Cardiac fibroblast (primary cell): ENCODE results near the gene USP31.
"Not testable (repeated sequence)": the region's sequence is repeated elsewhere in the genome, so short reads cannot be mapped to it uniquely, and the experiment has no call there.

Source experiments
- DNase-seq, 2 donors: peaks; one replicate each; pipeline versions ENCODE4 v3.0.0 to v3.0.0-alpha.2; 2010; ENCODE audit warnings: low read depth in 2 of 2
- H3K4me3 ChIP-seq, 2 donors: replicated peaks in 1 of 2; 1 replicate in 1 of 2; 2 replicates in 1 of 2; pipeline ENCODE4 v1.5.1; 2011; ENCODE audit warnings: low read depth in 2 of 2, low read length in 2 of 2, mild to moderate bottlenecking in 2 of 2, moderate library complexity in 1 of 2
- TF ChIP-seq, protein P1 (sequence below): IDR thresholded peaks from one replicate; pipeline ENCODE4 v1.5.1; 2011; ENCODE audit warnings: low read depth, mild to moderate bottlenecking, low read length, inconsistent platforms

The USP31 gene

DNA sequence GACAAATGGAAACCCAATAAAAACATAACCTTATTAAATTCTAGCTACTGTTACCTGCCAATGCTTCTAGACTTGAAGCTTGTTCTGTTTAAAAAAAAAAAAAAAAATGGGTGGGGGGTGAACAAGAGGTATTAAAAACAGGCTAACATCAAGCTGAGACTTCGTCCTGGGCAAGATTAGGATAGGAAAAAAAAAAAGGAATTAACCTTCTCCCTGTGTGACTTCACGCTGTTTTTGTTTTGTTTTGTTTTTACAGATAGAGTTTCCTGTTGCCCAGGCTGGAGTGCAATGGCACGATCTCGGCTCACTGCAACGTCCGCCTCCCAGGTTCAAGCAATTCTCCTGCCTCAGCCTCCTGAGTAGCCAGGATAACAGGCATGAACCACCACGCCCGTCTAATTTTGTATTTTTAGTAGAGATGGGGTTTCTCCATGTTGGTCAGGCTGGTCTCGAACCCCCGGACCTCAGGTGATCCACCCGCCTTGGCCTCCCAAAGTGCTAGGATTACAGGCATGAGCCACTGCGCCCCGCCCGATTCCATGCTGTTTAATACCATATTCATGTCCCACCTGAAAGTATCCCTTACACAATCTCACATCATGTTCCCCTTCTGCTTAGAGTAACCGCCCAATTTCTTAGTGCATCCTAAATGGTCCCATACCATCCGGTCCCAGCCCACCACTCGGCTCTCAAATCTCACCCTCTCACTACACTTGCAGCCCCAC is 2.2 kb downstream of the USP31 start:
- H3K4me3 ChIP-seq = no peak overlapping the region
- DNase-seq = no peak
- TF ChIP-seq, protein P1, sequence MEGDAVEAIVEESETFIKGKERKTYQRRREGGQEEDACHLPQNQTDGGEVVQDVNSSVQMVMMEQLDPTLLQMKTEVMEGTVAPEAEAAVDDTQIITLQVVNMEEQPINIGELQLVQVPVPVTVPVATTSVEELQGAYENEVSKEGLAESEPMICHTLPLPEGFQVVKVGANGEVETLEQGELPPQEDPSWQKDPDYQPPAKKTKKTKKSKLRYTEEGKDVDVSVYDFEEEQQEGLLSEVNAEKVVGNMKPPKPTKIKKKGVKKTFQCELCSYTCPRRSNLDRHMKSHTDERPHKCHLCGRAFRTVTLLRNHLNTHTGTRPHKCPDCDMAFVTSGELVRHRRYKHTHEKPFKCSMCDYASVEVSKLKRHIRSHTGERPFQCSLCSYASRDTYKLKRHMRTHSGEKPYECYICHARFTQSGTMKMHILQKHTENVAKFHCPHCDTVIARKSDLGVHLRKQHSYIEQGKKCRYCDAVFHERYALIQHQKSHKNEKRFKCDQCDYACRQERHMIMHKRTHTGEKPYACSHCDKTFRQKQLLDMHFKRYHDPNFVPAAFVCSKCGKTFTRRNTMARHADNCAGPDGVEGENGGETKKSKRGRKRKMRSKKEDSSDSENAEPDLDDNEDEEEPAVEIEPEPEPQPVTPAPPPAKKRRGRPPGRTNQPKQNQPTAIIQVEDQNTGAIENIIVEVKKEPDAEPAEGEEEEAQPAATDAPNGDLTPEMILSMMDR = no peak

DNA sequence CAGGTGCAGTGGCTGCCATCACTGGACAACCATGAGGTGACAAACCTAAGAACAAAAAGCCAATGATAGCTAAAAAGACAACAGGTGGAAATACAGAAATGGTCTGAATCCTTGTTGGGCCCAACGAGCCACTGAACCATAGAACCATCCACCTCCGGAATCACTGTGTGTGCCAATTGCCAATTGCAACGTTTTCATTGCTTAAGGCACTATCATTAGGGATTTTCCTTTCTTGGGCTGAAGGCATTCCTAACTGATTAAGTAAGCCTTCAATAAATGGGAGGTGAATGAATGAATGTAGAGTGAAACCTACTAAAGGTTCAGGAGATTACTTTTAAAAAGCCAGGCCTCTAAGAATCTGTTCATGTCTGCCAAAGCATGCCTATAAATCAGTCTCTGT is 3.6 kb downstream of the USP31 start:
- peak; percentile 50 to 79 for DNase-seq
- H3K4me3 ChIP-seq = no peak overlapping the region

DNA sequence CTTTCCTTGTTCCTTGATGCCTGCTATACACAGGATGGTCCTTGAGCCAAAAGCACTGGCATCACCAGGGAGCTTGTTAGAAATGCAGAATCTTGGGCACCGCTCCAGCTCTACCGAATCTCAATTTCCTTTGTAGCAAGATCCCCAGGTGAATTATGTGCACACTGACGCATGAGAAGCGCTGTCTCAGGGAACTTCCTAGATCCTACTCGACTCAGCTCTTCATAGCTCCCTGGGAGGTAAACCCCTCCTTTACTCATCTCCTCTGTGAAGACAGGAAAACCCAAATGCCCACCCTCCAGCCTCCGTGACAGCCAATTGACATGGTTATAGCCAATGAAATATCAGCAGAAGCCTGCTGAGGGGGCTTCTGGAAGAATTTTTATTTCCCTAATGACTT is 4.1 kb downstream of the USP31 start:
- TF ChIP-seq, protein P1 = no peak
- H3K4me3 ChIP-seq = no peak overlapping the region
- no peak for DNase-seq

More for the DNA sequence above, 3.6 kb downstream of the USP31 start:
- TF ChIP-seq, protein P1 = no peak

DNA sequence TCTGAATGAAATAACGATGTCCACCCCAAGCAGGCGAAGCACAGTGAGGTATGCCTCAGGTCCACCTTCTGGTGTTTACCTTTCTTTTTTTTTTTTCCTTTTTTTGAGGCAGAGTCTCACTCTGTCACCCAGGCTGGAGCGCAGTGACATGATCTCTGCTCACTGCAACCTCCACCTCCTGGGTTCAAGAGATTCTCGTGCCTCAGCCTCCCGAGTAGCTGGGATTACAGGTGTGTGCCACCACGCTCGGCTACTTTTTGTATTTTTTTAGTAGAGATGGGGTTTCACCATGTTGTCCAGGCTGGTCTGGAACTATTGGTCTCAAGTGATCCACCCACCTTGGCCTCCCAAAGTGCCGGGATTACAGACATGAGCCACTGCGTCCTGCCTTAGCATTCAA is 4.9 kb downstream of the USP31 start:
- not testable (repeated sequence) for H3K4me3 ChIP-seq, DNase-seq

DNA sequence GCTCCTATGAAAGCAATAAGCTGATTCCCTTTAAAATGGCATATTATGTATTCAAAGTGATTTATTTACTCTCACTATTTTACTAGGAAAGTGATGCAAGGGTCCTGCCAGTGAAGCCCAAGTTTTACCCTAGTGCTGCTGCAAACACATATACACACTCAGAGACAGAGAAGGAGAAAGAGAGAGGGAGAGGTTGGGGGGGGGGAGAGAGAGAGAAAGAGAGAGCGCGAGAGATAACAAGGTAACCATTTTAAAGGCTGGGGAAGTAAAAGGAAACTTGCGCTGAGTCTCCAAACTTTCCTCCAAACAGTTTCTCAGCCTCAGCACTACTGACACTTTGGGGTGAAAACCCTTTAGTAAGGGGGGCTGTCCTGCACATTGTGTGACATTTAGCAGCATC is 5.9 kb downstream of the USP31 start:
- no peak for DNase-seq
- TF ChIP-seq, protein P1 = no peak
- H3K4me3 ChIP-seq = no peak overlapping the region

DNA sequence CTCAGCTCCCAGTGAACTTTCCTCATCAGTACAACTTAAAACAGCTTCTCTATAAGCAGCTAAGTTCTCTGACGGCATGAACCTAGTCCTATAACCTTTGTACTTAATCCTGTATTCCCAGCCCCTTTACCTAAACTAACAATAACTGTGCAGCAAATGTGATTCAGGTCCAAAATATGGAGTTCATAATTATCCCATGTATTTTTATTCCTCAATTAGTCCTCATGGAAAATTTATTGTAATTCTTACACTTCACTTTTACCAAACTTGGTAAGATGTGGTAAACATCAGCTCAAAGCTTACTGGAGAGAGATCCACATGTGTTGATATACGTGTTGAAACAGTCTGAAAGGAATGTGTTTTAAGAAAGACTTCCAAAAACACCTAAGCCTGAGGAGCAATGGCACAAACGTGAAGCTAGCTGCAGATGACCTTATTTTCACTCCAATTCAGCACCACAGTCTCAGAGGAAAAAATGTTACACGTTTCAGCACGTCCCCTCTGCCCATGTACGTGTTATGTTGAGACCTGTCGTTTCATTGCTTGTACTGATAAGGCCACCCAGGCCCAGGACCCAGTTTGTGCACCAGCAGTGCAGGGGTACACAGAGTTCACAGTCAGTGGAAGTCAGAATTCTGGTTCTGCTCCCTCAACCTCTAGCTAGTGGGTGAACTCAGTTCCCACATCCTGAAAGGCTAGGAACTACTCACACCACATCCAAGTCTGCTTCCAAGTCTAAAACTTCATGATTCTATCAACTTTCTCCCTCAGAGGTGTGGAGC is 7.1 kb downstream of the USP31 start:
- TF ChIP-seq, protein P1 = no peak
- no peak for DNase-seq
- H3K4me3 ChIP-seq = no peak overlapping the region

DNA sequence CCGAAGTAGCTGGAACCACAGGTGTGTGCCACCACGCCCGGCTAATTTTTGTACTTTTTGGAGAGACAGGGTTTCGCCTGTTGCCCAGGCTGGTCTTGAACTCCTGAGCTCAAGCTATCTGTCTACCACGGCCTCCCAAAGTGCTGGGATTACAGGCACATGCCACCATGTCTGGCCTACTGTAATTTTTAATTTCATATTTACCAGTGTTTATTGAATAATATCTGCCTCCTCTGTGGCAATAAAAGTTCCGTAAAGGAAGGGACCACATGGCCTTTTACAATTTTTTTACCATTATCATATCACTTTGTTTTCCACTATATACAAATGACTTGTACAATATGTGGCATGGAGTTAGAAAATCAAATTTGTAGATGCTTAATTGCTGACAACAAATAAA is 7.8 kb downstream of the USP31 start:
- no peak overlapping the region for H3K4me3 ChIP-seq
- TF ChIP-seq, protein P1 = no peak
- DNase-seq = no peak
